GM19043 (cell line): ENCODE results near the gene NDST3.

Experiments used
- ATAC-seq: cut with Tn5 transposase; IDR thresholded peaks from one replicate; pipeline ENCODE4 v1.9.1; 2021; ENCODE audit warnings: low read depth; ENCODE audit not compliant: unreplicated experiment

NDST3 gene

DNA sequence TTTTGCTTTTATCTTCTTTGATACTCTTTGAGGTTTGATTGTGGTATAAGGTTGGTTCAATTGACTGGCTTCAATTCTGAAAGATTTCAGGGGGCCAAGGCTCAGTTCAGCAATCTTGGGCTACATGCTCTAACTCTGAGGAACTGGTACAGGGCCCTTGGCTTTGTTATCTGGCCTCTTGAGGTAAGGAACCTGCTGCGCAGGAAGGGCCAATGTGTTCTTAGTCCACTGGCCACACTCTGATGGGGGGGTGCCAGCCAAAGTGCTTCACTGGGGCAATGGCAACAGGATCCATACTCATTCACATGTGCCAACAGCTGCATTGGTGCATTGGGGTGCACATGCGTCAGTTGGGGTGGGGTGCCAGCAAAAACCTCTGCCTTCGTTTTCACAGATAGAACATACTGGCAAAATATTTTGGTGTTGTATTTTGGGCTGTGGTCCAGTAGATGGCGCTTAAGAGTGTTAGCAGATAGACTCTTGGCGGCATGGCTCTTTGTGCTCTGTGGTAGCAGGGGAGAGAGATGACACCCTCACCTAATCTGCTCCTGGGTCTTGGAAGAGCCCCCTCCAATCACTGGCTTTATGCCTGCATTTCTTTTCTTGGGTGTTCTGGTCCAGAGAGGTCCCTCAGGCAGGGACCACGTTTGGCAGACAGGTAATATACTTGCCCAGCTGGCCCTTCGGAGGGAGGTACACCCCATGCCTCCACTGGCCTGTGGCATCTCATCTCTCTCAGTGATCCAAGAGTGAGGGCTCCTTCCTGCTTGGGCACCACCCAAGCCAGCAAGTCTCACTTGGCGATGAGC, 42.9 kb downstream of the NDST3 start:
- ATAC-seq, result no peak

DNA sequence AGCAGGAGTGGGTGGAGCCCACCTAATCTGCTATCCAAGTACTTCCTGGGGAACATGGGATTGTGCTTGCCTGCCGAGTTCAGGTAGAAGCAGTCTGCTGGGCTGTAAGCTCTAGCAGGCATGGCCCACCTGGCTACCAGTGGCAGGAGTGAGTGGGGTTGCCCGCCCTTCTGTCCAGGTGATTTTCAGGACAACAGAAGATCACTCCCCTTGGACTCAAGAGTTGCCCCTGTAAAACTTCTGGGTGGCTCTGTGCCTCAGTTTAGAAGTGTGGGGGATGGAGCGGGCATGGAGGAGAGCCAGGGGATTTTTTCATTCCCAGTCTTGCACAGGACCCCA, 43.5 kb downstream of the NDST3 start:
- no peak for ATAC-seq

DNA sequence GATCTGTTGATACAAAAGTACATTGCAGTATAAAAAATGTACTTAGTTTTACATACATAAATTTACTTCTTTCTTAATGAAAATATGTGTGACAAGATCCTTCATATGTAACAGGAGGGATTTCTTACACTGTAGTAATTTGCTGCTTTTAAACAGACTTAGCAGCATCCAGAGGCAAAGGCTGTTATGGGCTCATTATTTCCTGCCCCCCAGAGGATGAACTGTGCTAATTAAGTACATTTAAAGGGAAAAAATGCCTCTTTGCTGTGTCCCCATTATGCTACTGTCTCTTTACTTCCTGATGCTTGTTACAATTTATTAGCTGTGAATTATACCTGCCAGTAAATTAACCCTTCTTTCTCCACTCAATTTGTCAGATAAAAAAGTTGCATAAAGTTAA, 47.1 kb downstream of the NDST3 start:
- no peak for ATAC-seq

DNA sequence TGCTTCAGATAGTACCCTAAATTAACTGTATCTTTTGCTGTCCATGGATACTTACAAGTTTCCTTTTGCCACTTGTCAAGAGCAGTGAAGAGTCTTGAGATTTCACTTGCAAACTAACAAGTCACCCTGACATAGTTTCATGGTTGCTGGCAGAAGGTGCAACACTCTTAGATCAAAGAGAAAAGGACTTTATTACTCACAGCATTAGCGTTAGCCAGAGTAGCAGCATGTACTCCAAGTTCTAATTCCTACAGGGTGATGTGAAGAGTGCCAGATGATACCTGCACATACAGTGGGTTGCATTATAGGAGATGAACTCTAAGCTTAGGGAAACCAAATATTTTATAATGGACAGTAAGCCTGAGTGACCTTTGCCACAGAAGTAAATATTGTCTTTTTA, 47.9 kb downstream of the NDST3 start:
- ATAC-seq, result no peak

DNA sequence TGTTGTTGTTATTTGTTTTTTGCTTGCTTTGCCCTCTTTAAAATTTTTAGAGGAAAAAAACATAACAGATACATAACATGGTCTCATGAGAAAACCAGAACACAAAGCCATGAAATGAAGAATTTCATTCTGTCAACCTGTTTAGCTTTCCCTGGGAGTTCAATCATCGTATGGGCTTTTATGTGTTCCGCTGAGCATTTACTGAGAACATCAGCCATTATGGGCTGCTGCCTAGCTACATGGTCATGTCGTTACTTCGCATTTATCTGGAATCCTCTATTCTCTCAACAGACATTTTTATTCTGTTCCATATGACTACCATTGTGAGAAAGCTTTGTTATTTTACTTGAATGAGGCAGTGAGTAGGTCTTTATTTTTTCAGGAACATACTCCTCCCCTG, 51.4 kb downstream of the NDST3 start:
- no peak for ATAC-seq

DNA sequence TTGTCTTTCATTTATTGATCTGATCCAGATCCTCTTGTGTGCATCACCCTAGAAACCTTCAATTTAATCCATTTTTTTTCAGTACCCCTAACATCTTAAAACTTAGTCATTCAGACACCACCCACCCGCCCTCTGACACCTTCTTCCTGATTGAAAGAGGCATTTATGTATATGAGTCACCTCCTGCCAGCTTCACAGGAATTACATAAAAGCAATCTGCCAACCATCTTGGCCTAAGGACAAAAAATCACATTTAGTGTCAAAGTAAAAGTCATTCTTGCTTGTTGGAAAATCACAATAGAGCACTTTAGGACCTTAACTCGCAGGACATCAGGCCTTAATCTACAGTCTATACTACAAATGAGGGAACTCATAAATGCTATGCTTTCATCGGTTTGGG, 52.1 kb downstream of the NDST3 start:
- ATAC-seq, result no peak

DNA sequence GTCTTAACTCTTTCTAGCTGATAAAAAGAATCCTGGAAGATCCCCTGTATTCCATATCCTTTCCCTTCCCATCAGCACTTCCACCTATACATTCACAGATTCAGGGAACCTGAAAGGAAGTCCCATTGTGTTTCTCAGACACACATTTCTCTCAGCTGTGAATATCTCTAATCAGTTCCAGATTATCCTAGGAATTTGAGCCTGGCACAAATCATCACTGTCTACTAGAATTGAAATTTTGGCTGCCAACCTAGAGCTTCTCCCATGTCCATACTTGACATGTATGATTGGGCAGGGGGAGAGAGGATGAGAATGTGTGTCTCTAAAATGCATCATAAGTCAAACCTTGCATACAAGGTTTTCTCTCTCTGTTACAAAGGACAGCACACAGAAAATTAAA, 53.1 kb downstream of the NDST3 start:
- no peak for ATAC-seq

DNA sequence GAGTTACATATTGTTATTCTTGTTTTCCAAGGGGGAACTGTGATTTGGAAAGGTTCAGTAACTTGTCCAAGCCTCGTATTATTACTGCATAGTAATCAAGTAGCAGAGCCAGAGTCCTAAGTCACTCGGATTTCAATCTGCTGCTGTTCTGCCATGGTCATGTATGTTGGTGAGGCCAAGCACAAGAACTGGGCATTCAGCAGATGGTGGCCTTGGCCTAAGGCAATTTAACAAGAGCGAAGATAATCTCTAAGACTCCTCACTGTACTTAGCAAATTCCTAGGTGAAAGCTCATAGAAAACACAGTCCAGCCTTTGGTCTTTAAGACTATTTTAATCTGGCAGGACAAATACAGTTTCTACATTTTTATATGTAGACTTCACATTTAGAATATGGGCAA, 64.8 kb downstream of the NDST3 start:
- ATAC-seq, result no peak

DNA sequence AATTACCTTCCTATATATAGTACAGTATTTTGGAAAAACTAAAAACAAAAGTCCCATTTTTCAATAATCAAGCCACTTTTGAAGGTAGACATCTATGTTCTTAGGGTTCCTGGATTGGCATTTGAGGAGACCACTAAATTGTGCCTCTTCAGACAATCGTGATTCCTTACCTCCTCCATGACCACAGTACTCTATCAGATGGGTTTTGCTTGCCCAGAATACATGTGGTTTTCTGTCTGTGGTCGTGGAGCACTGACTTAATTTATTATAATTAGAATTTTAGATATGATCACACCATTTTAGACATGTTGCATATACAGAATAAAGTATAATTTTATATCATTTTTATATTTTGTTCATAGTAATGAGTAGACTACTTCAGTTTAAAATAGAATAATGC, 67.9 kb downstream of the NDST3 start:
- no peak for ATAC-seq

DNA sequence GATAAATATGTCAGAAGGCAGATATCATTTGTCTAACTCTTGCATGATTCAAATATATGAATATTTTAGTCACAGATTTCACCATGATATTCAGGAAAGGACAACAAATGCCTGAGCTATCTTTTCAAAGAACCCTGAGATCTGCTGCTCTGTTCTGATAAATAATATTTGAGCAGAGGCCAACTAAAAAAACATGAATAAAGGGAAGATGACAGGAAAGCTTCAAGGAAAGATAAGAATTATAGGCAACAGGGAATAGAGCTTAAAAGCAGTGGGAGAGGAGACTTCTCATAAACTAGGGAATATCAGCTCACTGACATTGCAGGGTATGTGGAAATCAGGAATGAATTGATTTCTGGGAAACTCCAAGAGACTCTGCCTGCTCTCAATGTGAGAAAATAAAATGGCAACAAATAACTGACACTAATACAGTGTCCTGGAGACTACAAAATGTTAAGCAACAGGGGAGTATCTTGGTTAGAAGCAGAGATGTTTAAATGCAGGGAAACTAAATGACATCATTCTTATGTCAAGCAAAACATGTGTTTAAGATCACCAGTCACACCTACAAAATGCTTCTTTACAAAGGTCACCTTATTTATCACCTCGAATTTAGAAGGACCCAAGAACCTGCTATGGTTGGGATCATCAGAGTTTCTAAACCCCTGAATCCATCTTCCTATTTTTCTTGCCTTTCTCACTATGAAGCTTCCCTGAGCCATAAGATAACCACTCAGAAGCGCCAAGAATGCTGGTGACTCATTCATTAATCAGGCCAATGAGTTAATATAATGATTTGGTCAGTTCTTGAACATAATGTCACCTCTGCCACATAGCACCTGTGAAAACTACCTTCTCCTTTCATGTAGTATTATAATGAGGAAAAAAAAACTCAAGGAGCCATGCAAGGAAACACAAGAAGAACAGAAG, 78.1 kb downstream of the NDST3 start:
- ATAC-seq, result no peak

DNA sequence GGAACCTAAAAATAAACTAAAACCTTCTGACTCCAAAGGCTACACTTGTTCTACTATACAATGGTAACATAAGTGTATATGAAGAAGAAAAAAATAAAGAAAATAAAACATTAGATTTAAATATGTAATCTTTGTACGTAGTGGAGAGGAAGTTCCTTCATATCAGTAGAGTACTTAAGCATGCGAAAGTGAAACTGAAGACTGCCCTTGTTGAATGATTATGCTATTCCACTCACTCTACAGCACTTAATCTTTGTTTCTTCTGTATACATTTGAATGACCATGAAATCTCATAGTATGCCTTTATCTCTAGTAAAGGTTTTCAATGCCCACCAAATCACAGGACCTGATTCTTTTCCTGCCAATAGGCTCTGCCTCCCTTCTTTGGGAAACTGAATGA, 78.9 kb downstream of the NDST3 start:
- ATAC-seq, result peak; percentile 76

DNA sequence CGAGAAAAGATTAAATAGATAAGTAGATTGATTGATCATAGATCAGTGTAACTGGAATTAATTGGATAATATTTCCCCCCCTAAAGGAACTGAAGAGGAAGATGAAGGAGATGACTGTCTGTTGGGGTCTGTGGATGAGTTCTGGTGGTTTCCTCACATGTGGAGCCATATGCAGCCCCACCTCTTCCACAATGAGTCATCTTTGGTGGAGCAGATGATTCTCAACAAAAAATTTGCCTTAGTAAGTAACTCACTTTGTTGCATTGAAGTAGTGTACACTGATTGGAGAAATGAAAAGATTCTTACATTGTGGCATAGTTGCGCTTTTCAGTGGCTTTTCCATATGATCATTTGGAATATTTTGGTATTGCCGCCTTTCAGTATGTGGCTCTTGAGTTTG, 80.4 kb downstream of the NDST3 start:
- ATAC-seq, result no peak

DNA sequence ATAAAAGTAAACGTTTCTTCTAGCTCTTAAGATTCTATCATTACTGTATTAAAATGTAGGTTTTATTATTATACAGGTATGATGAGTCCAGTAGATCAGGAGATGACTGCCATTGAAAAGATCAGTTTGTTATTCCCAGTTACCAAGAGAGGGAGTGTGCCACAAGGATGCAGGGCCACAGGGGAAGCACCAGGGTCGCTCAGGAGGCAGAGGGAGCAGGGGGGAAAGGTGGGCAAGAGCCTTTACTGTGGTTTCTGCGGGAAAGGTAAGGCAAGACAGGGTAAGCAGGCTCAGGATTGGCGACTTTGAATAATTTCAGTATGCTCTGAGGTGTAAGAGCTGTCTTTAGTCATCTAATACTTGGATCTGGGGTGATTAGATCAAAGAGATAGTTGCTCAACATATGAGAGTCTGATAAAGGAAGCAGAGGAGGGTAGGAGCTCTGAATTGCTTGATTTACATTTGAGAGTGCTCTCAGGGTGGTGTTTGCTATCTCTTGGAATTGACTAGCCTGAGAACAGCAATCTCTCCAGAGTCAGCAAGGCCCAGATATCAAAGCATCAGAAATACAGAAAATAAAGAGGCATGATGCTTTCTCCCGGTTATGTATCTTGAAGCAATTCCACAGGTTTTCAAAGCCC, 86.0 kb downstream of the NDST3 start:
- ATAC-seq, result no peak

DNA sequence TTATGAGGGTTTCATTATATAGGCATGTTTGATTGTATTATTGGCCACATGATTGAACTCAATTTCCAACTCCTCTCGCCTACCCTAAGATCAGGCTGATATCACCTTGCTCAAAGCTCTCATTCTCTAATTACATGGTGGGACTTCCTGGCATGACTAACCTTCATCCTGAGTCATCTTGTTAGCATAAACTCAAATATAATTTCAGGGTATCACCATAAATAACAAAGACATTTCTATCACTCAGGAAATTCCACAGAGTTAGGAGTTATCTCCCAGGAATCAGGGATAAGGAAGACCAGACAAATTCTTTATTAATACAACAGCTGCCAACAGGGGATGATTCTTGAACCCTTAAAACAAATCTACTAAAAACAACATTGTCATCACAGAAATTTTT, 90.7 kb downstream of the NDST3 start:
- no peak for ATAC-seq

DNA sequence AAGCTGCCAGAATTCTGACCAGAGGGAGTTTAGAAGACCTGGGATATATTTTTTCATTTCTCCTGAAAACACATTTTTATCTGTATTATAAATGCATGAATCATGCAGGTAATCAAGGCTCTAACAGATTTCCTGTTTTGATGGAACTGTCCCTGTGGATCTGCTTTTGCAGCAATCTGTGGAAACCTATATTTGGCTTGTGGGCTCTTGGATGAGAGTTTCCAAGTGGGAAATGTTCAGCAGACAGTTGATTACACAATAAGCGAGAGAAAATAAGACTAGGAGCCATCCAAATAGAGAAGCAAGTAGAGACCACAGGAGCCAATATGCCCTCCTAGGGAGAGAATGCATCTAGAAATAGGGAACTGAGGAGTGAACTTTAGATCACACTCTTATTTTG, 105.0 kb downstream of the NDST3 start:
- no peak for ATAC-seq

DNA sequence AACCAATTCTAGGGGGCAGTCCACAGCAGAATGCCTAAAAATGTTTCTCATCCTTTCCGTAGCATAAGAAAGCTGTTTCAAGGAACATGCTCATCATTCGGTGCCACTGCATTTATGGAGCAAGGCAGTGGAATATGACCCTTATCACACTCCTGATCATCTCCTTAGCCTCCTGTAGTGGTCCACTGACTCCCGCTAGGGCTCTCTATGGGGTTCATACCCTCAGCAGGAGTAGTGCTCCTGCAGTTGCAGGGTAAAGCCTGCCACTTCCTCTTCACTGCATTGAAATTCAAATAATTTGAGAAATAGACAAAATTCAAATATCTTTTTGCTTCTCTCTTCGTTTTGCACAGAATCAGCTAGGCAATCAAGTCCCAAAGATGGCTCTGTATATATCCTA, 107.0 kb downstream of the NDST3 start:
- ATAC-seq, result no peak

DNA sequence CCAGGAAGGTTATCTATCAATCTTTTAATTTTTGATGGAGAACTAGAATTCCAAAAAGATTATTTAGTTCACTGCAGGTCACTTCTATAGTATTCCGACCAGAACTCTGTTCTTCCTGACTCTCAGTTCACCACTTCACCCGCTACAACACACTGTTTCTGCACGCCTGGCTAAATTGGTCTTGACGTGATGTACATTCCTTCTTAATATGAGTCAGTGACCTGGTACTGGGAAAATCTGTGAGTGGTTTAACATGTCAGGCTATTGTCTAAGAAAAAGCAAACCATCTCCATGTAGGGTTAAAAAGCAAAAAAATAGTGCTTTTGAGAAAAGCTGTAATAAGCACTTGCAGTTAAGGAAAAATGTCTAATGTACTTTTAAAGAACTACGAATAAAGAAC, 120.4 kb downstream of the NDST3 start:
- ATAC-seq, result no peak

DNA sequence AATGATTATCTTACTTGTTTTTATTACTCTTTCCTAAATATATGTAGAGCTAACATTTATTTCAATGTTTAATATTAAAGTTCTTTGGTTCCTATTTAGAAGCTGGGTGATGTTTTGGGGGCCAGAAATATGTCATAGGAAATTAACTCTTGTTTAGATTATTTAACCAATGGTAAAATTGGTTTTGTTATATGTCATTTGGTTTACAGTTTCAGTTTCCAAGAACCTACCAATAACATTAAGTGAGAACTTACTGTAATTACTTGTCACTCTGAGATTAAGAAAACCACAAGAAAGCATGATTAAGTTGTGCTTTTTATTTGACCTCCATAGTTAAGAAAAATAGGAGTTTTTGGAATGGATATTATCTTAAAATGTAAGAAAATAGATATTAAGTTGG, 121.2 kb downstream of the NDST3 start:
- no peak for ATAC-seq

DNA sequence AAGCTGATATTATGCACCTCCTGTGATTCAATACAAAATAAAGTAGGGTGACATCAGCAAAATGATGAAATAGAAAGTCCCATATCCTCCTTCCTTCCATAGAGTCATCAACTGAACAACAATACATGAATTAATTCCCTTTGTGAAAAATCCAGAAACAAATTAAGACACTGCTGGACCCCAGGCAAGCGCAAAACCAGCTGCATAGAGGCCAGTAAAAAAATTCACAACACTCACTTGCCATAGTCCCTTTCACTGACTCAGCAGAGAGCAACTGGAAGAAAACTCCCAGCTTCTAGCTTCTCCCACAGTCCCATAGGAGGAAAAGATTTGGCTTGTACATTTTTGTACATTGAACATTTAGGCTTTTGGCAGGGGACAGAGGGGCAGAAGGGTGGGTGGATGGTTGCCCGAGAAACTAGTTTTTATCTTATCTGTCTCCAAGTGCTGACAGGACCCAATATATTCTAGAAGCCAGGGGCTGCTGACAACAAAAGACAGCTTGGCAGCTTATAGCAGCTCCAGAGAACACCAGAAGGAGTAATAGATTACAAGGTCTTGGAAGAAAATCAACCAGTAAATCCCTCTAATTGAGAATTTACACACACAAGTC, 124.6 kb downstream of the NDST3 start:
- no peak for ATAC-seq

DNA sequence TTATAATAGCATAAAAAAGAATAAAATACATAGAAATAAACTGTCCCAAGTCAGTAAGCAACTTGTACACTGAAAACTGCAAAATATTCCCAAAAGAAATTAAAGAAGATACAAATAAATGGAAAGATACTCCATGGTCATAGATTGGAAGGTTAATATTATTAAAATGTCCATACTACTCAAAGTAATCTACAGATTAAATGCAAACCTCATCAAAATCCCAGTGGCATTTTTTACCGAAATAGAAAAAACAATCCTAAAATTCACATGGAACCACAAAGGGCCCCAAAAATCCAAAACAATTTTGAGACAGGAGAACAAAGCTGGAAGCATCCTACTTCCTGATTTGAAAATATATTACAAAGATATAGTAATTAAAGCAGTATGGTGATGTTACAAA, 133.0 kb downstream of the NDST3 start:
- no peak for ATAC-seq

DNA sequence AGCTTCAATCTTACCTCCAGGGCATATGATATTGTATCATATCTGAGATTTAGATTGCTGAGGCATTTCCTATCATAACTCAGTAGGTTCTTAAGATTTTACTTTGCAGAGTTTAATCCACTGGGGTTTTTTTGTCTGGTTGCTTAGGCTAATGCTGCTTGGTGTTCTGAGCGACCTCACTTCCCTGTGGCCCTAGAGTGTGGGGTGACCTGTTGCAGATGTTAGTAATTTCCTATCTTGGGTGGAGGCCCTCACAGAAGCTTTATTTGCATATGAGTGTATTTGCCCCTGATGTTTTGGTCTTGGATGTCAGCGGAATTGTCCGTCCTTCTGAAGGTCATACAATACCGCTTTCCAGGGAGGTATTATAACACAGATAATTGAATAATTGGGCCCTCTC, 137.1 kb downstream of the NDST3 start:
- no peak for ATAC-seq
